DOHH2 (cell line): ENCODE data around the gene MFAP3L.

Experiments
- EZH2phosphoT487 ChIP-seq: fragments of 200-600 bp; sonication (generic); IDR thresholded peaks from 2 replicates; pipeline ENCODE4 v1.6.1; 2017; ENCODE audit warnings: borderline replicate concordance, mild to moderate bottlenecking, antibody characterized with exemption, low read length, moderate library complexity, mixed read lengths
- TF ChIP-seq, protein P1 (sequence below): fragments of 200-600 bp; sonication (generic); IDR thresholded peaks from one replicate; pipeline ENCODE4 v1.5.1; 2014; ENCODE audit warnings: antibody characterized with exemption, mild to moderate bottlenecking, low read depth, low read length; ENCODE audit not compliant: poor library complexity, severe bottlenecking

- TF ChIP-seq, protein P1, sequence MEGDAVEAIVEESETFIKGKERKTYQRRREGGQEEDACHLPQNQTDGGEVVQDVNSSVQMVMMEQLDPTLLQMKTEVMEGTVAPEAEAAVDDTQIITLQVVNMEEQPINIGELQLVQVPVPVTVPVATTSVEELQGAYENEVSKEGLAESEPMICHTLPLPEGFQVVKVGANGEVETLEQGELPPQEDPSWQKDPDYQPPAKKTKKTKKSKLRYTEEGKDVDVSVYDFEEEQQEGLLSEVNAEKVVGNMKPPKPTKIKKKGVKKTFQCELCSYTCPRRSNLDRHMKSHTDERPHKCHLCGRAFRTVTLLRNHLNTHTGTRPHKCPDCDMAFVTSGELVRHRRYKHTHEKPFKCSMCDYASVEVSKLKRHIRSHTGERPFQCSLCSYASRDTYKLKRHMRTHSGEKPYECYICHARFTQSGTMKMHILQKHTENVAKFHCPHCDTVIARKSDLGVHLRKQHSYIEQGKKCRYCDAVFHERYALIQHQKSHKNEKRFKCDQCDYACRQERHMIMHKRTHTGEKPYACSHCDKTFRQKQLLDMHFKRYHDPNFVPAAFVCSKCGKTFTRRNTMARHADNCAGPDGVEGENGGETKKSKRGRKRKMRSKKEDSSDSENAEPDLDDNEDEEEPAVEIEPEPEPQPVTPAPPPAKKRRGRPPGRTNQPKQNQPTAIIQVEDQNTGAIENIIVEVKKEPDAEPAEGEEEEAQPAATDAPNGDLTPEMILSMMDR: no peak
- no peak for TF ChIP-seq EZH2phosphoT487
These were observed 10.9 kb downstream of the MFAP3L start for GRCh38 chr4:170015285-170015684.
